ENCODE measurements around the gene UVSSA. TPM values are rescaled to one million over a fixed set of nuclear protein-coding genes. Genes with fewer than 3 reads are reported as not detected.

The UVSSA gene
- total and polyA plus RNA-seq, 9 of the 15 experiments (the other 6 are each of a cell fraction or from before 2014, with no cell fraction given): 0.21 to 14.6 (median 3.3) TPM

GRCh38 chr4:1414831-1415680 is 68.0 kb downstream of the UVSSA start (continued):
- TF ChIP-seq ZBTB34 (CRISPR knock-in tag; IDR thresholded peaks at IDR 0.05) (no peak), HDAC6 (IDR thresholded peaks at IDR 0.05; ENCODE audit: low read depth, low read length) (no peak), CTBP1 (IDR thresholded peaks at IDR 0.05; ENCODE audit: borderline replicate concordance) (peak; percentile 32; the same call in 1 of the 2 replicates), ZKSCAN3 (CRISPR knock-in tag; IDR thresholded peaks at IDR 0.05) (no peak), ZNF518B (CRISPR knock-in tag; IDR thresholded peaks at IDR 0.05) (no peak), ZNF175 (CRISPR knock-in tag; IDR thresholded peaks at IDR 0.05; ENCODE audit: low read depth) (no peak), ZNF3 (CRISPR knock-in tag; IDR thresholded peaks at IDR 0.05) (no peak), ZNF668 (CRISPR knock-in tag; IDR thresholded peaks at IDR 0.05) (no peak), MAX (CRISPR knock-in tag; IDR thresholded peaks at IDR 0.05) (peak; percentile 71), SAFB (IDR thresholded peaks at IDR 0.05; ENCODE audit: borderline replicate concordance, low read depth, low read length) (peak; percentile 100), POLR2H (tag; IDR thresholded peaks at IDR 0.05; ENCODE audit: low read depth) (no peak), TAF1 (IDR thresholded peaks at IDR 0.05; ENCODE audit: control insufficient read depth, extremely low read depth, insufficient read depth, low read length, severe bottlenecking) (no peak), TCF15 (CRISPR knock-in tag; IDR thresholded peaks at IDR 0.05) (no peak), SNIP1 (IDR thresholded peaks at IDR 0.05; ENCODE audit: low read depth) (no peak), ZNF23 (CRISPR knock-in tag; IDR thresholded peaks at IDR 0.05) (no peak), FOXM1 (IDR thresholded peaks at IDR 0.05; ENCODE audit: low read depth) (no peak), FOXM1 (CRISPR knock-in tag; IDR thresholded peaks at IDR 0.05; ENCODE audit: low read depth) (0 out of 2 replicates have a peak, but pooled peaks have one; percentile 52), HBP1 (CRISPR knock-in tag; IDR thresholded peaks at IDR 0.05) (no peak), ZC3H8 (IDR thresholded peaks at IDR 0.05) (no peak)

Data from K562 (cell line).